Activated CD4-positive, CD25-positive, alpha-beta regulatory T cell treated with anti-CD3 and anti-CD28 coated beads, Interleukin-2, amount 50 U/mL, for 72 hours (primary cell): ENCODE data around the gene SLC38A10.

ENCODE experiments used
- DNase-seq: peaks from one replicate; pipeline ENCODE4 v3.0.0; 2021

The SLC38A10 gene

DNA sequence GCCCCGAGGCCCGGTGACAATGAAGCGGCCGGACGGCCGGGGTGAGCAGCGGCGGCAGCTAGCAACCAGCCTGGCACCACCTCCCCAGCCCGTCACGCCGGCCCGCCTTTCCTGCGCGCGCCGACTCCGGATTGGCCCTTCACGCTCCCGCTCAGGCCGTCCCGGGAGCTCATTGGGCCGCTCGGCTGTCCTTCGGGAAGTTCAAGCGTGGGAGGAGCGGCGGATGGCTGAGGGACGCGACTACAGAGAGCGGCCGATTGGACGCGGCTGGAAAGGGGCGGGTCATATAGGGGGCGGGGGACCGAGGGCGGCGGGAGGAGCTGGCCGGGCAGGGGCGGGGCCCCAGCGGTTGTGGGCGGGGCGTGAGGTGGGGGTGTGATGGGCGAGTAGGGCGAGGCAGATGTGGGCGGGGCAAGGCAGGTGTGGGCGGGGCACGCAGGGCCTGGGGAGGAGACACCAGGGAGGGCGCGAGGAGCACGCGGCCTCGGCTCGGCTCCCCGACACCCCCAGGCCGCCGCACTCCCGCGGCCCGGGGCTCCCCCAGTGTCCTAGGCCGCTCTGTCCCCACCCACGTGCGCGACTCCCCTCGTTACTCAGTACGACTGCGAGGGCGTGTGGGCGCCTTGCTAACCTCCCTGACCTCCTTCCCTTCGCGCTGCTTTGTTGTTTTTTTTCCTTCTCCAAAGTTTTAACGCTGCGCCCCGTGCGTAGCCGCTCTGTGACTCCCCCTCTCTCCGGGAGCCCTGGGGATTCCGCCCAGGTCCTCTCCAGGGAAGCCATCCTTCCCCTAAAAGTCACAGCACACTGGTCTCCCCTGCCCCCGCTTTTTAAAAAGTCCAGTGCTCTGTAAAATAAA, 72.0 kb downstream of the SLC38A10 start, which contains the start of gene CEP131:
Gene CEP131, minus strand, starts transcription at position 60 of the 856 bp plus-strand sequence. CDS start 2,909 bp downstream, outside the sequence.
- peak; percentile 100 for DNase-seq

- DNase-seq = no peak
These were observed 72.5 kb downstream of the SLC38A10 start for GRCh38 chr17:81222620-81222905.

GRCh38 chr17:81221842-81222619, 73.1 kb downstream of the SLC38A10 start:
- DNase-seq = no peak

DNA sequence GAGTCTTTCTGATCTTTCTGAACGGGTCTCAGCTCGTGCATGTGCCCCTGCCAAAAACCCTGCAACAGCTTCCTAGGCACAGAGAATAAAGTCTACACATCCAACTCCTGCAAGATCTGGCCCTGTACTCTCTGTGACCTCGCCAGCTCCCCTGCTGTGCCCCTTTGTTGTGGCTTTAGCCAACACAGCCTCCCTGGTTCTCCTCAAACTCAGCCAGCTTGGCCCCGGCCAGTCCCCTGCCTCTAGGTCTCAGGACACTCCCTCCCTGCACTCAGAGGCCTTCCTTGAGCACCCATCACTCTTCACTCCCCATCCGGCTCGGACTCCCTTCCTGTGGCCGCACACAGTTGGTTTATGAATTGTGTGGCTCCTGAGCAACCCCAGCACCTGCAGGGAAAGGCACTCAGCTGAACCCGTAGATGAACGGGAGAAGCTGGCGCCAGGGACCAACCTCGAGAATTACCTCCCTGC, 73.7 kb downstream of the SLC38A10 start:
- no peak for DNase-seq

DNA sequence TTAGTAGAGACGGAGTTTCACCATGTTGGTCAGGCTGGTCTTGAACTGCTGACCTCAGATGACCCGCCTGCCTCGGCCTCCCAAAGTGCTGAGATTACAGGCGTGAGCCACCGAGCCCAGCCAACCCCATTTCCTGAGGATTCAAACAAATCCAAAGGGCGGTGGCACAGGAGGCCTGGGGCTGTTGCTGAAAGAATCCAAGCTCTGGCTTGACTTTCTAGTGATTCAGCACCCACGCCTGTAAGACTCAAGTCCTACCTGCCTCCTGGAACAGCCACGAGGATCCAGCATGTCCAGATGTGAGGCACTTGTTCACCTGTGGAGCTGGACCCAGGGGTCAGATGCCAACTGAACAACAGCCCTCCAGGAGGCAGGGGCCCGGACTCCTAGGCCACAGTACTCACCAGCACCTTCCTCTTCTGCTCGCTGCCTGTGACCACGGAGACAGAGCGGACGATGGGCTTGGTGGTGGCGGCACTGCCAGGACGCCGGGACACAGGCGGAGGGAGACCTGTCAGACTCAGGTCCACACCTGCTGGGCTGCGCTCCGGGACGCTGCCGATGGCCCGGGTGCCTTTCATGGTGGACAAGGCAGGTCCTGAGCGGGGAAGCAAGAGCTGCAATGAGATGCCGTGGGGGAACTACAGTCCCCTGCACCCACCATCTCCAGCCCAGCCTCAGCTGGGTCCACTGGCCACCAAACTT, 75.5 kb downstream of the SLC38A10 start:
- DNase-seq = no peak

GRCh38 chr17:81218991-81219390, 76.1 kb downstream of the SLC38A10 start:
- no peak for DNase-seq

GRCh38 chr17:81218459-81218858, 76.6 kb downstream of the SLC38A10 start:
- DNase-seq = no peak

DNA sequence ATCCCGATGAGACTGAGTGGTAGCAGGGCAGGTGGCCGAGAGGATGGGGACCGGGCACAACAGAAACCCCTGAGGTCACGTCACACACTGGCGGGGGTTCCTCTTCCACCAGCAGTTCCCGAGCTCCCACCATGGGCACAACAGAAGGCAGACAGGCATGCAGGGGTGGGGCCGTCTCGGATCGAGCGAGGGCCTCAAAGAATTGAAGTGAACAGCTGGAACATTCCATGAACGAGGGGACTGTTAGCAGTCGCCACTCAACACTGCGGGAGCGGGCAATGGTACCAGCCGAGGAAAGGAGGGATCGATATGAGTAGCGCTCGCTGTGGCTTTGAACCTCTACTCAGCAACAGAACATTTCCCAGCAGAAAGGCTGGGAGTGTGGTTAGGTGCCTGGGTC, 77.6 kb downstream of the SLC38A10 start:
- DNase-seq = no peak

DNA sequence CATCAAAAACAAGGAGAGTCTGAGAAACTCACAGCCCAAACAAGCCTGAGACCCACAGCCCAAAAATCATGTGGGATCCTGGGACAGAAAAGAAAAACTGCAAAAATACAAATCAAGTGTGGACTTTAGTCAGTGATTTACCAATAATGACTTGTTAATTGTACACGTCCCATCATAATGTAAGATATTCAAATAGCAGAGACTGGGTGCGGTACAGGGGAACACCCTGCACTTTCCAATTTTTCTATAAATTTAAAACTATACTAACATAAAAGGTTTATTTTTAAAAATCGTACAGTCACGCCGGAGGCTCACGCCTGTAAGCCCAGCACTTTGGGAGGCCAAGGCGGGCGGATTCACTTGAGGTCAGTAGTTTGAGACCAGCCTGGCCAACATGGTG, 81.1 kb downstream of the SLC38A10 start:
- DNase-seq = no peak

DNA sequence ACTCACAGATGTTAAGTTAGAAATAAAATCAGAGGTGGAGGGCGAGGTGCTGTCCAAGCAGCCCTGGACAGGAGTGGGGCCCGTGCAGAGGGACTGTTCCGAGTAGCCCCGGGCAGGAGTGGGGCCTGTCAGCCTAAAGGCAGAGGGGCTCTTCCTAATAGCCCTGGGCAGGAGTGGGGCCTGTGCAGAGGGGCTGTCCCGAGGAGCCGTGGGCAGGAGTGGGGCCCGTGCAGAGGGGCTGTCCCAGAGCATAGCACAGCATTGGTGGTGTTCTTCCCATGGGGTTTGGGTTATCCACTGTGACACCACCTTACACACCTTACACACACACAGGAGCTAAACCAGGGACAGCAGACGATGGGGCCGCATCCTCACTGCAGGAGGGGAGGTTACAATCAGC, 82.7 kb downstream of the SLC38A10 start:
- DNase-seq = no peak

GRCh38 chr17:81210868-81211267, 84.2 kb downstream of the SLC38A10 start:
- no peak for DNase-seq

DNA sequence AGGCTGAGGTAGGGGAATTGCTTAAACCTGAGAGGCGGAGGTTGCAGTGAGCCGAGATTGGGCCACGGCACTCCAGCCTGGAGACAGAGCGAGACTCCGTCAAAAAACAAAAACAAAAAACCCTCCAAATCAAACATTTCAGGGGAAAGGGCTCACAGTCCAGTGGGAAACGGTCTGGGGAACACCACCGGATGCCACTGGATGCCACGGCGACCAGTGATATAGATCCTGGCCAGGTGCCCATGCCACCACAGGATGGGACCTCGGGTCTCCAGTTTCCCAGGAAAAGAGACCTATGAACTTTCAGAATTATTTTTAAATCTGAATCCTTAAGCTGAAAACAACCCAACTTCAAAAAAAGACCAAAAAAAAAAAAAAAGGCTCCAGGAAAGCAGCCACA, 84.6 kb downstream of the SLC38A10 start:
- no peak for DNase-seq

DNA sequence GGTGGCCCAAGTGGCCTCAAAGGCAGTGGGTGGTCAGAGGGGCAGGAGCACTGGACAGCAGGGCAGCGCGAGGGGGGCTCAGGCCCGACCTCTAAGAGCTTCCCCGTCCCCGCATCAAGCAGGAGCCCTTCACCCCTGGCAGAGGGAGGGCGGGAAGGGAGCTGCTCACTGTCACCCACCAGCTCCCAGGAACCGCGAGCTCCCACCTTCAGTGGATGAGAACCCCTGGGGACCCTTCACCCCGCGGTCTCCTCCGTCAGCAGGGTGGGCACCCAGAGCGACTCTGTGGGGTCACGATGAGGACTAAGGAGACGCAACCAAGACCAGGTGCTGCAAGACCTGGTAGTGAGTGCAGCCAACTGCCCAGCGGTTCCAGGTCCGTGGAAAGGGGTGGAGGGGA, 86.0 kb downstream of the SLC38A10 start:
- DNase-seq = no peak

DNA sequence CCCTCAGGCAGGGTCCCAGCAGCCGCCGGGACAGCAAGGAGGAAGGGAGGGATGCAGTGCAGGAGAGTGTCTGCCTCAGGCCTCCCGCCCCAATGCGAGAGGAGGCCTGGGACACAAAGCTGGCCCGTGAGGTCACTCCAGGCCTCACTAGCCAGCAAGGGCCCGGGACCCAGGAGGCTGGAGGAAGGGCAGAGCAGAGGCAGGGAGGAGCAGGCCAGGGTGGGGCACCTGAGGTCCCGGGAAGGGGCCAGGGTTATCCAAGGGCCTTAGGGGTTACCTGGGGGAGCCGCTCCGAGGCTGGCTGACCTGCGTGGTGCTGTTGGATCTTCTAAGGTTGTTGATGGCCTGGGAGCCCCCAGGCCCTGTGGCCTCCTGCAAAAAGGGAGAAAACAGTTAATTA, 86.5 kb downstream of the SLC38A10 start:
- DNase-seq = no peak

DNA sequence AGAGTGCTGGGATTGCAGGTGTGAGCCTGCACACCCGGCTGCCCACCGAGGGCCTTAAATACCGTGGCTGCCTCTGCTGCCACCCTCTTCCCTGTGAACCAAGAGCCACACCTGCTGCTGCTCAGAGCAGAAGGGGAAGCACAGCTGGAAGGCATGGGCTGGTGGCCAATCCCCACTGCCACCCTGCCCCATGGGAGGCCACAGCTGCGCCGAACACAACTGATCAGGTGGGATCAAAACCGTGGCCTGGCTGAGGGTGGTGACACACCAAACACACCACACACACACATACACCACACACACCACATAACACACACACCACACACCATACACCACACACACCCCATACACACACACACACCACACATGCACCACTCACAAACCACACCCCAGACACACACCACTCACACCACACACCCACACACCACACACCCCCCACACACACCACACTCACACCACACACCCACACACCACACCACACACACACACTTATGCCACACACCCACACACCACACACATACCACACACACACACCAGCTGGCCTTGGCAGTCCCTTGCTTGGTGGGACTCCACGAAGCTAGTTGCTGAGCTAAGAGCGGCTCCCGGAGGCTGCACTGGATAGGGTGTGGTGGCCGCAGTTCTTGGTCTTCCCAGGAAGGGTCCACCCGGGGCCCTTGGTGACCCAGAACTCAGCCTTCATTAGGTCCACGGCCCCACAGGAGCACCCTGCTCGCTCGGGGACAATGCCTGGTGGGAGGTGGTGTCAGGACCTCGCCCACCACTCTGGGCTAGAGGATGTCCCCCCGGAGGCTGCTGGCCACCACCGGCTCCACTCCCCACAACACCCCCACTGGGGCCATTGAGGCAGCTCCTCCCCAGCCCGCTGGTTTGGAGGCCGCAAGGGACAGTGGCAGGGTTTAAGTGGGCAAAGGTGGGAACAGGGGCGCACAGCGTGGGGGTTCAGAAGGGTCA, 87.2 kb downstream of the SLC38A10 start:
- DNase-seq = no peak

DNA sequence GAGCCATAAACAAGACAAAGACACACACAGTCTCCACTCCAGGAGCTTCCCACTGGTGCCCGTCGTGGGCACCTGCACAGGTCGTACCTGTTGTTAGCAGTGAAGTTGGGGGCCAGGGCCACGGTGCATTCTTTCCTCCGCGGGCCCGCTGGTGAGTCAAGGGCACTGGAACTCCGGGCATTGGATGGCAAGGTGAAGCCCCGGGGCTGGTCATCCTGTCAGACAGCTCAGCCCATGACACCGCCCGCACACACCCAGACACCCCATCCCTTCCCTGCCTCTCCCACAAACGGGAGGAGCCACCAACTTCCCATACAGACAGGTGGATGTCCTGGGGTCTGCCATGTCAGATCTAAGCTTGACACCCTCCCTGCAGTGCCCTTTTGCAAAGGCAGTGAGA, 88.5 kb downstream of the SLC38A10 start:
- no peak for DNase-seq

DNA sequence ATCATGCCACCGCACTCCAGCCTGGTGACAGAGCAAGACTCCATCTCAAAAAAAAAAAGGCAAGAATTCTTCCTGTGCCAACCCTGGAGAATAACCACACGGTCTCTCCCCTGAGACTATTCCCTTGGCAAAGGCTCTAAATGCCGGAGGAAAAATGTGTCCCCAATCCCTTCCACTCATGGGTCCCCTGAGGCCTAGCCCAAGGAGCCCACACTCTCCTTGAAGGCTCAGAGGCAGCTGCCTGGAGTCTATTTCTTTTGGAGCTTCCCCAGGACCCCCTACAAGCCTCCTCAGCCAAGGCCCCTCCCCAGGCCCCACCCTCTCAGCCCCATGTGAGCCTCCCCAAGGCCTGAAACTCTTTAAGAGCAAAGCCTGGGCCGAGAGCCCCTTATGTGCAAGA, 88.9 kb downstream of the SLC38A10 start:
- DNase-seq = no peak

DNA sequence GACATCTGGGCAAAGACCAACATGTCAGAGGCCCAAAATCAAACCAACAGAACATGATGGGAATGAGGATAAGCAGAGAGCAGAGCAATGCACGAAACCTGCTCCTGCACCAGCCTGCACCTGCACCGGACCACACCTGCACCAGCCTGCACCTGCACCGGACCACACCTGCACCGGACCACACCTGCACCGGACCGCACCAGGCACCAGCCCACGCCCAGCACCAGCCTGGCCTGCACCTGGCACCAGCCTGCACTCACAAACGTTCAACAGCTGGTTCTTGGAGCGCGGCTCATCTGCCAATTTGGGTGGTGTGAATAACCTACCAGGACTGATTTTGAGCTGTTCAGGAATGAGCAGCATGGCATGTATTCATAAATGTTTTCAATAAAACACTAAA, 90.5 kb downstream of the SLC38A10 start:
- no peak for DNase-seq

DNA sequence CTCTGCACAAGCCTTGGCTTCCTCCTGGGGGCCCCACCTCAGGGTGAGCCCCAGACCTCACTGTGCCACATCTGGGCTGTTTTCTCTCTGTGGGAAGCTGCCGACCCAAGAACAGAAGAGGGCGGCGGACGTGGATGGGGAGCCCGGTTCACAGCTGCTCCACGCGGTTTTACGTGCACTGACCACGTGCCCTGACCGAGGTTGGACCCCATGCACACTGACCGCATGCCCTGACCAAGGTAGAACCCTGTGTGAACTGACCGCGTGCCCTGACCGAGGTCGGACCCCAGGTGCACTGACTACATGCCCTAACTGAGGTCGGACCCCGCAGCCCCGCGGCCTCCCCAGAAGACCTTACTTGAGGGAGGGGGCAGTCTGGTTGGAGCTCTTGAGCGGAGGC, 92.0 kb downstream of the SLC38A10 start:
- DNase-seq = no peak

- DNase-seq = no peak
These were observed 92.8 kb downstream of the SLC38A10 start for GRCh38 chr17:81202318-81202717.

DNA sequence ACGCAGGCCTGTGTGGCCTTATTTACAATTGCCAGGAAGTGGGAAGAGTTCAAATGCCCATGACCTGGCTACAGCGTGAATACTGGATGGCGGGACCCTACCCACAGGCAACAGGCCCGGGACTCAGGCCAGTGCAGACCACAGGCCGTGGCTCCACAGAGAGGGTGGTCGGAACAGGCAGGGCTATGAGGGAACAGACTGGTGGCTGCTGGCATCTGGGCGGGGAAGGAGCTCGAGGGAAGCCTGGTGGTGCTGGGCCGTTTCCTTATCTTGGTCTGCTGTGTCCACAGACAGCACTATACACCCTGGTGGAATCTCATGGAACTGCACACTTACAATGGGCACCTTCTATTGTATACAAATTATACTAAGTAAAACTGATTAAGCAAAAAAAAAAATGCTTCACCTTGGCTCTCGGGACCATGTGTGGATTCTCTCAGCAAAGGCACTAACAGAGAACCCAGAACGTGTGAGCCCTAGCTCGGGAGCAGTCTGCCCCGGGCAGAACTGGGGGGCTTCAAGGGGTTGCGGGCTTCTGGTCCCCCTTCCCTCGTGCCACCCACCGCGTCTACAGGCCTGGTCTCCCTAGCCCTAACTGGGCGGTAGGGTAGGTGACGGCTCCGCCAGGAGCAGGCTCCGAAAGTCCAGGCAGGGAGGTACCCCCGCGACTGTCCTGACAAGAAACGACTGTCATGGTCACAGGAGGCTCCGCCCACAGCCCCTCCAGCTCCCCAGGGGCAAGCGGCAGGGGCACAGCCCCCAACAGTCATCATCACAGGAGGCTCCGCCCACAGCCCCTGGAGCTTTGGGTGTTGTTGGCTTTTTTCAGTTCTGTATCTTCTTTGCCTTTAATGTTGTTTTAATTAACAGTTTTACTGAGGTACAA, 94.2 kb downstream of the SLC38A10 start:
- no peak for DNase-seq
